Colonic mucosa (tissue), 4 donors: Measurements from ENCODE around the gene MALAT1. TPM values are rescaled to one million over a fixed set of nuclear protein-coding genes. Genes with fewer than 3 reads are reported as not detected.

ENCODE experiments used
- DNase-seq: peaks from one replicate; pipeline ENCODE4 v3.0.0-alpha.2; 2020
- H3K27ac ChIP-seq: fragments of 200-600 bp; one replicate; pipeline ENCODE4 v1.8.0; 2021
- H3K27me3 ChIP-seq: fragments of 200-600 bp; one replicate; pipeline ENCODE4 v1.8.0; 2021
- H3K36me3 ChIP-seq: fragments of 200-600 bp; one replicate; pipeline ENCODE4 v1.8.0; 2021
- H3K4me1 ChIP-seq: fragments of 200-600 bp; one replicate; pipeline ENCODE4 v1.8.0; 2021; ENCODE audit warnings: mild to moderate bottlenecking
- H3K4me3 ChIP-seq: fragments of 200-600 bp; one replicate; pipeline ENCODE4 v1.8.0; 2021
- H3K9ac ChIP-seq, 2 donors: one replicate each; pipeline ENCODE4 v1.7.0; 2013; ENCODE audit warnings: control low read depth in 2 of 2, low read depth in 2 of 2, low read length in 2 of 2
- H3K9me3 ChIP-seq: fragments of 200-600 bp; one replicate; pipeline ENCODE4 v1.8.0; 2021
- intact Hi-C: fragments of 100-400 bp; cut with DNase I; formaldehyde crosslinking; loops from one replicate; pipeline ENCODE4 v1.14.1; 2022
- total RNA-seq, 2 donors: library from RNA; stranded (reverse); fragmentation: NEBNext Ultra II Directional in 1 of 2; extraction: Animal tissue kit (Norgen Biotek cat#: 25700) in 1 of 2; gene quantifications; one replicate each; pipeline ENCODE4 v1.2.1, GENCODE V29; 2021
- TF ChIP-seq, protein P1 (sequence below): fragments of 200-600 bp; IDR thresholded peaks from one replicate; pipeline ENCODE4 v1.8.0; 2022; ENCODE audit warnings: antibody characterized with exemption, mild to moderate bottlenecking
- donor health status: healthy.
- donor health status: DM: no; HTN: no; CAD: no.
- donor health status: DM: no; HTN: no; CAD: no.

The MALAT1 gene
- total RNA-seq, 2 donors from 2014 or later, result 4,716 to 6,071 TPM

DNA sequence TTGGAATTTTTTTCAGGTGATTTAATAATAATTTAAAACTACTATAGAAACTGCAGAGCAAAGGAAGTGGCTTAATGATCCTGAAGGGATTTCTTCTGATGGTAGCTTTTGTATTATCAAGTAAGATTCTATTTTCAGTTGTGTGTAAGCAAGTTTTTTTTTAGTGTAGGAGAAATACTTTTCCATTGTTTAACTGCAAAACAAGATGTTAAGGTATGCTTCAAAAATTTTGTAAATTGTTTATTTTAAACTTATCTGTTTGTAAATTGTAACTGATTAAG lies 3.4 kb downstream of the MALAT1 start:
- intact Hi-C loops, result no loop called here
- H3K36me3 ChIP-seq, result peaks cover 9% of the 10 kb centered on the region
- peak overlapping the region; percentile 99 to 100 for H3K9ac ChIP-seq
- DNase-seq, result no peak
- H3K9me3 ChIP-seq, result no peaks in the 10 kb centered on the region
- H3K27ac ChIP-seq, result peak overlapping the region; percentile 99
- TF ChIP-seq, protein P1, sequence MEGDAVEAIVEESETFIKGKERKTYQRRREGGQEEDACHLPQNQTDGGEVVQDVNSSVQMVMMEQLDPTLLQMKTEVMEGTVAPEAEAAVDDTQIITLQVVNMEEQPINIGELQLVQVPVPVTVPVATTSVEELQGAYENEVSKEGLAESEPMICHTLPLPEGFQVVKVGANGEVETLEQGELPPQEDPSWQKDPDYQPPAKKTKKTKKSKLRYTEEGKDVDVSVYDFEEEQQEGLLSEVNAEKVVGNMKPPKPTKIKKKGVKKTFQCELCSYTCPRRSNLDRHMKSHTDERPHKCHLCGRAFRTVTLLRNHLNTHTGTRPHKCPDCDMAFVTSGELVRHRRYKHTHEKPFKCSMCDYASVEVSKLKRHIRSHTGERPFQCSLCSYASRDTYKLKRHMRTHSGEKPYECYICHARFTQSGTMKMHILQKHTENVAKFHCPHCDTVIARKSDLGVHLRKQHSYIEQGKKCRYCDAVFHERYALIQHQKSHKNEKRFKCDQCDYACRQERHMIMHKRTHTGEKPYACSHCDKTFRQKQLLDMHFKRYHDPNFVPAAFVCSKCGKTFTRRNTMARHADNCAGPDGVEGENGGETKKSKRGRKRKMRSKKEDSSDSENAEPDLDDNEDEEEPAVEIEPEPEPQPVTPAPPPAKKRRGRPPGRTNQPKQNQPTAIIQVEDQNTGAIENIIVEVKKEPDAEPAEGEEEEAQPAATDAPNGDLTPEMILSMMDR, result no peak
- H3K4me1 ChIP-seq, result peaks cover 2% of the 10 kb centered on the region
- no peaks in the 10 kb centered on the region for H3K27me3 ChIP-seq
- H3K4me3 ChIP-seq, result peak overlapping the region; percentile 66

DNA sequence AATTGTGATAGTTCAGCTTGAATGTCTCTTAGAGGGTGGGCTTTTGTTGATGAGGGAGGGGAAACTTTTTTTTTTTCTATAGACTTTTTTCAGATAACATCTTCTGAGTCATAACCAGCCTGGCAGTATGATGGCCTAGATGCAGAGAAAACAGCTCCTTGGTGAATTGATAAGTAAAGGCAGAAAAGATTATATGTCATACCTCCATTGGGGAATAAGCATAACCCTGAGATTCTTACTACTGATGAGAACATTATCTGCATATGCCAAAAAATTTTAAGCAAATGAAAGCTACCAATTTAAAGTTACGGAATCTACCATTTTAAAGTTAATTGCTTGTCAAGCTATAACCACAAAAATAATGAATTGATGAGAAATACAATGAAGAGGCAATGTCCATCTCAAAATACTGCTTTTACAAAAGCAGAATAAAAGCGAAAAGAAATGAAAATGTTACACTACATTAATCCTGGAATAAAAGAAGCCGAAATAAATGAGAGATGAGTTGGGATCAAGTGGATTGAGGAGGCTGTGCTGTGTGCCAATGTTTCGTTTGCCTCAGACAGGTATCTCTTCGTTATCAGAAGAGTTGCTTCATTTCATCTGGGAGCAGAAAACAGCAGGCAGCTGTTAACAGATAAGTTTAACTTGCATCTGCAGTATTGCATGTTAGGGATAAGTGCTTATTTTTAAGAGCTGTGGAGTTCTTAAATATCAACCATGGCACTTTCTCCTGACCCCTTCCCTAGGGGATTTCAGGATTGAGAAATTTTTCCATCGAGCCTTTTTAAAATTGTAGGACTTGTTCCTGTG lies 3.9 kb downstream of the MALAT1 start:
- DNase-seq, result no peak
- peak overlapping the region; percentile 74 to 100 for H3K9ac ChIP-seq
- H3K27ac ChIP-seq, result peak overlapping the region; percentile 99
- H3K4me3 ChIP-seq, result peak overlapping the region; percentile 66
- H3K4me1 ChIP-seq, result peaks cover 2% of the 10 kb centered on the region
- H3K27me3 ChIP-seq, result no peaks in the 10 kb centered on the region
- H3K9me3 ChIP-seq, result no peaks in the 10 kb centered on the region
- H3K36me3 ChIP-seq, result peaks cover 9% of the 10 kb centered on the region
- intact Hi-C loops, result no loop called here
- TF ChIP-seq, protein P1, result no peak

DNA sequence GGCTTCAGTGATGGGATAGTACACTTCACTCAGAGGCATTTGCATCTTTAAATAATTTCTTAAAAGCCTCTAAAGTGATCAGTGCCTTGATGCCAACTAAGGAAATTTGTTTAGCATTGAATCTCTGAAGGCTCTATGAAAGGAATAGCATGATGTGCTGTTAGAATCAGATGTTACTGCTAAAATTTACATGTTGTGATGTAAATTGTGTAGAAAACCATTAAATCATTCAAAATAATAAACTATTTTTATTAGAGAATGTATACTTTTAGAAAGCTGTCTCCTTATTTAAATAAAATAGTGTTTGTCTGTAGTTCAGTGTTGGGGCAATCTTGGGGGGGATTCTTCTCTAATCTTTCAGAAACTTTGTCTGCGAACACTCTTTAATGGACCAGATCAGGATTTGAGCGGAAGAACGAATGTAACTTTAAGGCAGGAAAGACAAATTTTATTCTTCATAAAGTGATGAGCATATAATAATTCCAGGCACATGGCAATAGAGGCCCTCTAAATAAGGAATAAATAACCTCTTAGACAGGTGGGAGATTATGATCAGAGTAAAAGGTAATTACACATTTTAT lies 4.6 kb downstream of the MALAT1 start:
- peak overlapping the region; percentile 74 to 100 for H3K9ac ChIP-seq
- H3K4me1 ChIP-seq, result peaks cover 2% of the 10 kb centered on the region
- no peaks in the 10 kb centered on the region for H3K27me3 ChIP-seq
- intact Hi-C loops, result no loop called here
- TF ChIP-seq, protein P1, result no peak
- peak overlapping the region; percentile 99 for H3K27ac ChIP-seq
- peaks cover 9% of the 10 kb centered on the region for H3K36me3 ChIP-seq
- H3K9me3 ChIP-seq, result no peaks in the 10 kb centered on the region
- peak overlapping the region; percentile 66 for H3K4me3 ChIP-seq
- DNase-seq, result no peak

DNA sequence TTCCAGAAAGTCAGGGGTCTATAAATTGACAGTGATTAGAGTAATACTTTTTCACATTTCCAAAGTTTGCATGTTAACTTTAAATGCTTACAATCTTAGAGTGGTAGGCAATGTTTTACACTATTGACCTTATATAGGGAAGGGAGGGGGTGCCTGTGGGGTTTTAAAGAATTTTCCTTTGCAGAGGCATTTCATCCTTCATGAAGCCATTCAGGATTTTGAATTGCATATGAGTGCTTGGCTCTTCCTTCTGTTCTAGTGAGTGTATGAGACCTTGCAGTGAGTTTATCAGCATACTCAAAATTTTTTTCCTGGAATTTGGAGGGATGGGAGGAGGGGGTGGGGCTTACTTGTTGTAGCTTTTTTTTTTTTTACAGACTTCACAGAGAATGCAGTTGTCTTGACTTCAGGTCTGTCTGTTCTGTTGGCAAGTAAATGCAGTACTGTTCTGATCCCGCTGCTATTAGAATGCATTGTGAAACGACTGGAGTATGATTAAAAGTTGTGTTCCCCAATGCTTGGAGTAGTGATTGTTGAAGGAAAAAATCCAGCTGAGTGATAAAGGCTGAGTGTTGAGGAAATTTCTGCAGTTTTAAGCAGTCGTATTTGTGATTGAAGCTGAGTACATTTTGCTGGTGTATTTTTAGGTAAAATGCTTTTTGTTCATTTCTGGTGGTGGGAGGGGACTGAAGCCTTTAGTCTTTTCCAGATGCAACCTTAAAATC lies 5.3 kb downstream of the MALAT1 start:
- intact Hi-C loops, result loop anchor here (2.0 kb wide), 1 partner anchor 81 kb away; the partner anchor contains the start of gene NEAT1

More for the DNA sequence above, 5.3 kb downstream of the MALAT1 start:
- peaks cover 9% of the 10 kb centered on the region for H3K36me3 ChIP-seq
- TF ChIP-seq, protein P1, result peak; percentile 10
- no peak for DNase-seq
- H3K9me3 ChIP-seq, result no peaks in the 10 kb centered on the region
- peak overlapping the region; percentile 66 for H3K4me3 ChIP-seq
- H3K9ac ChIP-seq, result peak overlapping the region; percentile 75 to 100
- H3K4me1 ChIP-seq, result peaks cover 2% of the 10 kb centered on the region
- H3K27ac ChIP-seq, result peak overlapping the region; percentile 99
- H3K27me3 ChIP-seq, result no peaks in the 10 kb centered on the region
